Natural killer cell (primary cell): ENCODE measurements around the gene LRRC19. TPM values are rescaled to one million over a fixed set of nuclear protein-coding genes. Genes with fewer than 3 reads are reported as not detected.

Experiments
- ATAC-seq, 3 donors: fragments of 150-1000 bp in 2 of 3; fragments of 200-7000 bp in 1 of 3; cut with Tn5 transposase; 1 replicate in 1 of 3; 2 replicates in 2 of 3; pipeline ENCODE4 v1.10.0; 2021; ENCODE audit warnings: mild to moderate bottlenecking in 2 of 3, moderate library complexity in 2 of 3
- DNase-seq, 2 donors: peaks; one replicate each; pipeline versions ENCODE4 v3.0.0 to v3.0.0-alpha.2; 2013 to 2021; ENCODE audit warnings: mixed read lengths in 1 of 2
- H3K27ac ChIP-seq: one replicate; pipeline ENCODE4 v1.5.1; 2013; ENCODE audit warnings: mild to moderate bottlenecking, low read length
- H3K27me3 ChIP-seq: one replicate; pipeline ENCODE4 v1.6.1; 2013; ENCODE audit warnings: low read length; ENCODE audit not compliant: control insufficient read depth, insufficient read depth
- H3K36me3 ChIP-seq: one replicate; pipeline ENCODE4 v1.6.1; 2013; ENCODE audit warnings: low read length; ENCODE audit not compliant: control insufficient read depth, insufficient read depth
- H3K4me1 ChIP-seq: one replicate; pipeline ENCODE4 v1.6.1; 2013; ENCODE audit warnings: low read length; ENCODE audit not compliant: control insufficient read depth, insufficient read depth
- H3K4me3 ChIP-seq: one replicate; pipeline ENCODE4 v1.5.1; 2013; ENCODE audit warnings: low read length
- H3K9me3 ChIP-seq: one replicate; pipeline ENCODE4 v1.6.1; 2013; ENCODE audit warnings: low read length; ENCODE audit not compliant: control insufficient read depth, insufficient read depth
- H3K27ac Mint-ChIP-seq, 2 donors: one replicate each; pipeline ENCODE4 v1.8.0; 2022; ENCODE audit warnings: mild to moderate bottlenecking in 2 of 2, mixed read lengths in 2 of 2, moderate library complexity in 1 of 2
- H3K27me3 Mint-ChIP-seq, 2 donors: one replicate each; pipeline ENCODE4 v1.8.0; 2022; ENCODE audit warnings: low read depth in 2 of 2, mixed read lengths in 2 of 2
- H3K36me3 Mint-ChIP-seq: one replicate; pipeline ENCODE4 v1.8.0; 2022; ENCODE audit warnings: mixed read lengths
- H3K4me1 Mint-ChIP-seq, 2 donors: one replicate each; pipeline ENCODE4 v1.8.0; 2022; ENCODE audit warnings: mixed read lengths in 2 of 2
- H3K4me3 Mint-ChIP-seq: one replicate; pipeline ENCODE4 v1.8.0; 2022; ENCODE audit warnings: mild to moderate bottlenecking, moderate library complexity, mixed read lengths
- H3K9me3 Mint-ChIP-seq, 2 donors: one replicate each; pipeline ENCODE4 v1.8.0; 2022; ENCODE audit warnings: mixed read lengths in 2 of 2
- CTCF ChIP-seq: fragments of 200-600 bp; IDR thresholded peaks from one replicate; pipeline ENCODE4 v1.8.0; 2022; ENCODE audit warnings: antibody characterized with exemption
- WGBS: methylation state at CpG from one replicate; pipeline ENCODE4 v1.1.7; 2013; ENCODE audit warnings: missing lambda C conversion rate; ENCODE audit not compliant: insufficient coverage; 5-methylcytosine and 5-hydroxymethylcytosine counted together
- intact Hi-C: fragments of 100-400 bp; cut with micrococcal nuclease; formaldehyde crosslinking; loops from one replicate; pipeline ENCODE4 v1.14.2; 2022
- total RNA-seq, 4 donors: library from RNA; stranded (reverse); fragments of 120-200 nt in 1 of 4; gene quantifications; one replicate each; pipeline versions ENCODE4 v1.2.3 to v1.2.4, GENCODE V29; 2013 to 2022

Gene LRRC19
- total RNA-seq, 3 donors from 2014 or later (not counting 1 experiment from before 2014, with no cell fraction given): not detected

DNA sequence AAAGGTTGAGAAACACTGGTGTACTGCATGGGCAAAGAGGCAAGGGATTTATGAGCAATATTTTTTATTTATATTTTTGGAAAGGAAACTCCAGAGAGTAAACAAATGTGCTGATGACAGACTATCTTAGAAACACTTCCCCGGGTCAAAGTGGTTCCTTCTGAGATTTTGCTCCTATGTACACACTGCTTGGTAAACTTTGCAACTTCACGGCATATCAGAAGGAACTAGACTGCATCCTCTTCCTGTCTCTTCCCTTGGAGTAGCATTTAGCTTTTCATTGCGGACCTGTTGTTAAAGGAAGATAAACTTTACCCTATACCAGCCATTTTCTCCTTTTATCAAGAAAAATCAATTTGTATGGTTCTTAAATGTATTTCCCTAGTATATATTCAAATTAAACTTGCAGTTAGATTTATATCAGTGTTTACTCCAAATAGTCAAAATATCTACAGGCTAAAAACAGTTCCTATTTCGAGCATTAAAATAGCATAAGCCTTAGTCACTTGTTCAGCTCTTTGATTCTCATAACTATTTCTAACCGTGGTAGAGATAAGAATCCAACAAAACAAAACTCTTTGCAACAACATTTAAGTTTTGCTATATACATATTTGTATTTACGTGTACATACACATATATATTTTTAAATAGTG lies 48.0 kb upstream of the LRRC19 start:
- Mint-ChIP-seq H3K27me3 (no peaks in the 10 kb centered on the region), H3K36me3 (no peaks in the 10 kb centered on the region), H3K4me1 (no peaks in the 10 kb centered on the region), H3K4me3 (no peak overlapping the region), H3K9me3 (no peaks in the 10 kb centered on the region), H3K27ac (no peak overlapping the region)
- H3K27ac ChIP-seq: no peak overlapping the region
- H3K9me3 ChIP-seq: no peaks in the 10 kb centered on the region
- no peak for TF ChIP-seq CTCF
- DNase-seq (no peak), ATAC-seq (no peak)
- intact Hi-C loops: no loop called here
- 43% methylated on average over 3 of the region's 6 CpGs for WGBS
- no peaks in the 10 kb centered on the region for H3K36me3 ChIP-seq
- H3K4me3 ChIP-seq: no peak overlapping the region
- H3K27me3 ChIP-seq: no peaks in the 10 kb centered on the region
- H3K4me1 ChIP-seq: no peaks in the 10 kb centered on the region

DNA sequence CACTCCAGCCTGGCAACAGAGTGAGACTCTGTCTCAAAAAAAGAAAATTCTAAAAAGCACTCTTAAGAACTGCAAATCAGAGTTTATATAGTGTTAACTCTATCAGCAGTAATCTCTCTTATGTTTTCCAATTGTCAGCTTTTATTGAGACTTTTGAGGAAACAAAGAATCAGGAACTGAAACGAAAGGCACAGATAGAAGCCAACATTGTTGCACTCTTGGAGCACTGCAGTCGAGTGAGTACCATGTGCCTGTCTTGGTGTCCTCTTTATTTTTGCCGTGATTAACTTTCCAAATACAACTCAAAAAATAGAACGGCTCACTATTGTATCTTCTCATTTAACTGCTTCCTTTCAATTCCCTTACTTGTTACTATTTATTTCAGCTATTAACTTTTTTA lies 41.7 kb upstream of the LRRC19 start:
- Histone ChIP-seq H3K27me3 (no peaks in the 10 kb centered on the region), H3K4me3 (no peak overlapping the region), H3K4me1 (no peaks in the 10 kb centered on the region), H3K27ac (no peak overlapping the region), H3K9me3 (no peaks in the 10 kb centered on the region), H3K36me3 (no peaks in the 10 kb centered on the region)
- no peaks in the 10 kb centered on the region for H3K27me3 Mint-ChIP-seq
- no peak for TF ChIP-seq CTCF
- no peaks in the 10 kb centered on the region for H3K4me1 Mint-ChIP-seq
- no peak overlapping the region for H3K4me3 Mint-ChIP-seq
- H3K9me3 Mint-ChIP-seq: no peaks in the 10 kb centered on the region
- intact Hi-C loops: no loop called here
- ATAC-seq (no peak), DNase-seq (no peak)
- 82% methylated on average over 4 of the region's 4 CpGs for WGBS
- no peaks in the 10 kb centered on the region for H3K36me3 Mint-ChIP-seq
- no peak overlapping the region for H3K27ac Mint-ChIP-seq

- DNase-seq (no peak), ATAC-seq (no peak)
- Mint-ChIP-seq H3K36me3 (no peaks in the 10 kb centered on the region), H3K27me3 (no peaks in the 10 kb centered on the region), H3K27ac (no peak overlapping the region), H3K4me3 (no peak overlapping the region), H3K4me1 (no peaks in the 10 kb centered on the region), H3K9me3 (no peaks in the 10 kb centered on the region)
- intact Hi-C loops: no loop called here
- no peak for TF ChIP-seq CTCF
- H3K4me3 ChIP-seq: no peak overlapping the region
- no peaks in the 10 kb centered on the region for H3K27me3 ChIP-seq
- no peaks in the 10 kb centered on the region for H3K36me3 ChIP-seq
- H3K27ac ChIP-seq: no peak overlapping the region
- no peaks in the 10 kb centered on the region for H3K9me3 ChIP-seq
- no peaks in the 10 kb centered on the region for H3K4me1 ChIP-seq
- 94% methylated on average over 2 of the region's 2 CpGs for WGBS
Measured at GRCh38 chr9:27043176-27043575, 37.7 kb upstream of the LRRC19 start.

DNA sequence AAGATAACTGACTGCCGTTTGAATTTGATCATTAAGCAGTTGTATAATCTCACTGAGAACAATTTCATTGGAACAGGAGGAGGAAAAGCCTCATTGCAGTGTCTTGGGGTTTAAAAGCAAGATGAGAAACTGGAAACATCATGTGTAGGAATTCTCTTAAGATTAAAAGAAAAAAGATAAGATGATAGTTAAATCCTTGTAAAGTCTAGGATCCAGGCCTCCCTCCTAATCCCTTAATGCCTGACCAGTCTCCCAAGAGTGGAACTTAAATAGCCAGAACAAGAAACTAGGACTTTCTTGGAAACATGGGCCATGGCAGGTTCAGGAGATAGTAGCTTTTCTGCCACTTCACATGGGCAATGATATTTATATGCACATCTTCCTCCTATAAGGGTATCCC lies 37.0 kb upstream of the LRRC19 start:
- no peaks in the 10 kb centered on the region for H3K36me3 ChIP-seq
- no peak overlapping the region for H3K27ac ChIP-seq

More for the DNA sequence above, 37.0 kb upstream of the LRRC19 start:
- Histone ChIP-seq H3K9me3 (no peaks in the 10 kb centered on the region), H3K4me3 (no peak overlapping the region), H3K4me1 (no peaks in the 10 kb centered on the region), H3K27me3 (no peaks in the 10 kb centered on the region)
- no peaks in the 10 kb centered on the region for H3K4me1 Mint-ChIP-seq
- intact Hi-C loops: no loop called here
- ATAC-seq (no peak), DNase-seq (no peak)
- H3K27me3 Mint-ChIP-seq: no peaks in the 10 kb centered on the region
- no peak overlapping the region for H3K4me3 Mint-ChIP-seq
- 92% methylated on average over 1 of the region's 1 CpG for WGBS
- H3K36me3 Mint-ChIP-seq: no peaks in the 10 kb centered on the region
- no peak for TF ChIP-seq CTCF
- H3K9me3 Mint-ChIP-seq: no peaks in the 10 kb centered on the region
- no peak overlapping the region for H3K27ac Mint-ChIP-seq
